Liver (tissue), 3 donors: ENCODE results near the gene GSTM3.

Source experiments
- HNF4G ChIP-seq: IDR thresholded peaks from 2 replicates; pipeline ENCODE4 v1.6.1; 2016; ENCODE audit warnings: antibody characterized with exemption
- TF ChIP-seq, protein P1 (sequence below): fragments of 150-350 bp; IDR thresholded peaks from 2 replicates; pipeline ENCODE4 v1.5.1; 2017; ENCODE audit warnings: improper control_type of control experiment, low read depth, low read length; ENCODE audit not compliant: missing input control
- TF ChIP-seq, protein P2 (sequence below): IDR thresholded peaks from 2 replicates; pipeline ENCODE4 v1.6.1; 2016; ENCODE audit warnings: antibody characterized with exemption, mild to moderate bottlenecking
- donor health status: healthy.
- donor health status: healthy.

DNA sequence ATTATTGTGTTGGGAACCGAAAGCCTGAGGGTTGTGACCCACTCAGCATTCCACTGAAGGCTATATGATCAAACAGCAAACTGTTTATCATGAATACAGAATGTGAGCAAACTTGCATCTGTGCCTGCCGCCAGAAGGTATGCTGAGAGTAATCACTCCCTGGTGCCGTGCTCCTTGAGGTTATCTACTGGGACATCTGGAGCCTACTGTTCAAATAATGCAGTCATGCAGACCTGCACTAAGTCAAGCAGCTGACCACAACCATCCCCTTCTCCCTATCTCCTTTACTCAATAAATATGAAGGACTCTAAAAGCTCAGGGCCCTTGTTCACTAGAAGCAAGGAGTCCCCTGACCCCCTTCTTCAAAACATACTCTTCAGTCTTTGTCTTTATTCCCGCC lies 15.3 kb downstream of the GSTM3 start:
- TF ChIP-seq, protein P1, sequence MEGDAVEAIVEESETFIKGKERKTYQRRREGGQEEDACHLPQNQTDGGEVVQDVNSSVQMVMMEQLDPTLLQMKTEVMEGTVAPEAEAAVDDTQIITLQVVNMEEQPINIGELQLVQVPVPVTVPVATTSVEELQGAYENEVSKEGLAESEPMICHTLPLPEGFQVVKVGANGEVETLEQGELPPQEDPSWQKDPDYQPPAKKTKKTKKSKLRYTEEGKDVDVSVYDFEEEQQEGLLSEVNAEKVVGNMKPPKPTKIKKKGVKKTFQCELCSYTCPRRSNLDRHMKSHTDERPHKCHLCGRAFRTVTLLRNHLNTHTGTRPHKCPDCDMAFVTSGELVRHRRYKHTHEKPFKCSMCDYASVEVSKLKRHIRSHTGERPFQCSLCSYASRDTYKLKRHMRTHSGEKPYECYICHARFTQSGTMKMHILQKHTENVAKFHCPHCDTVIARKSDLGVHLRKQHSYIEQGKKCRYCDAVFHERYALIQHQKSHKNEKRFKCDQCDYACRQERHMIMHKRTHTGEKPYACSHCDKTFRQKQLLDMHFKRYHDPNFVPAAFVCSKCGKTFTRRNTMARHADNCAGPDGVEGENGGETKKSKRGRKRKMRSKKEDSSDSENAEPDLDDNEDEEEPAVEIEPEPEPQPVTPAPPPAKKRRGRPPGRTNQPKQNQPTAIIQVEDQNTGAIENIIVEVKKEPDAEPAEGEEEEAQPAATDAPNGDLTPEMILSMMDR = no peak
- TF ChIP-seq HNF4G = no peak
- TF ChIP-seq, protein P2, sequence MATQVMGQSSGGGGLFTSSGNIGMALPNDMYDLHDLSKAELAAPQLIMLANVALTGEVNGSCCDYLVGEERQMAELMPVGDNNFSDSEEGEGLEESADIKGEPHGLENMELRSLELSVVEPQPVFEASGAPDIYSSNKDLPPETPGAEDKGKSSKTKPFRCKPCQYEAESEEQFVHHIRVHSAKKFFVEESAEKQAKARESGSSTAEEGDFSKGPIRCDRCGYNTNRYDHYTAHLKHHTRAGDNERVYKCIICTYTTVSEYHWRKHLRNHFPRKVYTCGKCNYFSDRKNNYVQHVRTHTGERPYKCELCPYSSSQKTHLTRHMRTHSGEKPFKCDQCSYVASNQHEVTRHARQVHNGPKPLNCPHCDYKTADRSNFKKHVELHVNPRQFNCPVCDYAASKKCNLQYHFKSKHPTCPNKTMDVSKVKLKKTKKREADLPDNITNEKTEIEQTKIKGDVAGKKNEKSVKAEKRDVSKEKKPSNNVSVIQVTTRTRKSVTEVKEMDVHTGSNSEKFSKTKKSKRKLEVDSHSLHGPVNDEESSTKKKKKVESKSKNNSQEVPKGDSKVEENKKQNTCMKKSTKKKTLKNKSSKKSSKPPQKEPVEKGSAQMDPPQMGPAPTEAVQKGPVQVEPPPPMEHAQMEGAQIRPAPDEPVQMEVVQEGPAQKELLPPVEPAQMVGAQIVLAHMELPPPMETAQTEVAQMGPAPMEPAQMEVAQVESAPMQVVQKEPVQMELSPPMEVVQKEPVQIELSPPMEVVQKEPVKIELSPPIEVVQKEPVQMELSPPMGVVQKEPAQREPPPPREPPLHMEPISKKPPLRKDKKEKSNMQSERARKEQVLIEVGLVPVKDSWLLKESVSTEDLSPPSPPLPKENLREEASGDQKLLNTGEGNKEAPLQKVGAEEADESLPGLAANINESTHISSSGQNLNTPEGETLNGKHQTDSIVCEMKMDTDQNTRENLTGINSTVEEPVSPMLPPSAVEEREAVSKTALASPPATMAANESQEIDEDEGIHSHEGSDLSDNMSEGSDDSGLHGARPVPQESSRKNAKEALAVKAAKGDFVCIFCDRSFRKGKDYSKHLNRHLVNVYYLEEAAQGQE = no peak
